ENCODE data around the gene SPIRE1.

Gene SPIRE1

DNA sequence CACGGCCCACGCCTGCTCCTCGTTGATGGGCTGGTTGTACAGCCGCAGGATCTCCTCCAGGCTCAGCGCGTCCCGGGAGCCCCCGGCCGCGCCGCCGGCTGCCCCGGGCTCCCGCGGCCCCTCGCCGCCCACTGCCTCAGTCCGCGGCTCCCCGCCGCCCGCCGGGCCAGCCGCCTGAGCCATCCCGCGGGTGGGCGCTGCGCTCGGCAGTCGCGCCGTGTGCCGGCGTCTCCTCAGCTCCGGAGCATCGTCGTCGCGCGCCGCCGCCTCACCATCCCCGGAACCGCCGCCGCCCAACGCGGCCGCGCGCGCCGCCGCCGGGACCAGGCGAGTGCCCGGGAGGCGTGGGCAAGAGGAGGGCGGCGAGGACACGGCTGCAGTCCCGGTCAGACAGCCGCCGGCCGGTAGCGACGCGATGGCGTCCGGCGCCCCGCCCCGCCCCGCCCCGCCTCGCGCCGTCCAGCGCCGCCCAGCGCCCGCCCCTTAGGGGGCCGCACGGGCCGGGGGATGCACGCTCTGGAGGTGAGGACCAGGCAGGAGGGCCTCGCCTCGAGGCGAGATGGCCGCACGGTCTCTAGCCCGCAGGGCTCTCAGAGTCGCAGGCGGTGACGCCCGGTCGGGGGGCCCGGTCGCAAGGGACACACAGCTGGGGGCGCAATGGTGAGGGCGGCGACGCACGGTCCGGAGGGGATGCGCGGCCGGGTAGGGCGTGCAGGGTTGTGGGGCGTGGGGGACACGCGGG, at the start of gene SPIRE1:
SPIRE1 (minus strand) TSS at position 424 of the 742 bp plus-strand sequence; CDS start at position 183, 241 bp downstream.
- DNase-seq, result peak in 1 of 2 donors; percentile 58

DNA sequence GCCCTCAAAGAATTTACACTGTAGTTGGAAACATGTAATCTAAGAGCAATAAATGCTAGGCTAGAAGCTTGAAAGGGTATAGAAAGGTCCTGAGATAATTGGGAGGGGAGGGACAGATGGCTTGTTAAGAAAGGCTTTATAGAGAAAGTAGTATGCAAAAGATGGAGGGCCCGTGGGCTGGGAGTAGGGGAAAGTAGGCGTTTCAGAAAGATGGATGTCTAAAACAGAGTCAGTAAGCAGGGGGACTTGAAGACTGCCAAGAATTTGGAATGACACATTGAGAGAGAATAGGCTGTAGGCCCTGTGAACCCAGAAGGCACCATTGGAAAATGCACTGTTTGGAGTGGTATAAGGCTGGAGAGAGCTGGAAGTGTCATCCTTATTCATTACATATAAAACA, 45.8 kb upstream of the SPIRE1 start:
- DNase-seq, result no peak

DNA sequence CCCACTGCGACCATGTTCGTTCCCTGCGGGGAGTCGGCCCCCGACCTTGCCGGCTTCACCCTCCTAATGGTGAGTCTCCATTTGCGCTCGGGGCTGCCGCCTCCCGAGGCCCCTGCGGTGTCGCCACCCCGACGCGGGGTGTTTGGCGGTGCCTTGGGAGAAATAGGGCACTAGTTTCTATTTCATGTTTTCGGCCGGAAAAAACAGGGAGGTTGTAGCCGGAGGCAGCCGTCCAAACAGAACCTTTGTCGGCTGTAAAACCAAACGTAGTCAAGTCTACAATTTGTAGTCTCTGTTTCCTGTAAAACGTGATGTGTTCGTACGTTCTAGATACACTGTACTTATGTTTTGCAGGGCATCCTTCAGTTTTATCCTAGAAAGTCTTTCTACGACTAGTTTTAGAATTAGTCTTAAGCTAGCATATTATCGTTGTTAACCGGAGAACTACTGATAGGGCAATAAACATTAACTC, 45.2 kb upstream of the SPIRE1 start:
- DNase-seq, result no peak

- DNase-seq, result peak; percentile 74 to 99
Measured at GRCh38 chr18:12702221-12703095, 44.6 kb upstream of the SPIRE1 start, which contains the start of the genes CEP76 and PSMG2. TSS of gene CEP76 (minus strand) at chr18:12702723. CDS start at chr18:12702548, 175 bp downstream. TSS of gene PSMG2 (plus strand) at chr18:12703042. CDS start at chr18:12703108, 66 bp downstream.

- no peak for DNase-seq
Measured at GRCh38 chr18:12701161-12701560, 43.3 kb upstream of the SPIRE1 start.

DNA sequence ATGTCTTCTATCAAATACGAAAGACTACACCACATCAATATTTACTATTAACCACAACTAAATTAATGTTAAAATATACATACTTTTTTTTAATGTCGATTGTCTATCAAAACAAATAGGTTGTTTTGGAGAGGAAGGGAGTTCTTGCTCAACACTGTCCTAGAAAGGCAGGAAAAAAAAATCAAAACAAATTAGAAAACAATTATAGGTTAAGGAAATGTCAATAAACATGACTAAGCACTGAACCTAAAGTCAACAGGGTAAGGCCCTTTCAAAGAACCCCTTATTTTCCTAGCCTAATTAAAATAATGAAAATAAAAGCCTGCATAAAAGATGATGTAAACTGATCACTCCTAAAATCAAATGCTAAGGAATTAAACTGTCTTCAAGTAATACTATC, 41.8 kb upstream of the SPIRE1 start:
- DNase-seq, result no peak

DNA sequence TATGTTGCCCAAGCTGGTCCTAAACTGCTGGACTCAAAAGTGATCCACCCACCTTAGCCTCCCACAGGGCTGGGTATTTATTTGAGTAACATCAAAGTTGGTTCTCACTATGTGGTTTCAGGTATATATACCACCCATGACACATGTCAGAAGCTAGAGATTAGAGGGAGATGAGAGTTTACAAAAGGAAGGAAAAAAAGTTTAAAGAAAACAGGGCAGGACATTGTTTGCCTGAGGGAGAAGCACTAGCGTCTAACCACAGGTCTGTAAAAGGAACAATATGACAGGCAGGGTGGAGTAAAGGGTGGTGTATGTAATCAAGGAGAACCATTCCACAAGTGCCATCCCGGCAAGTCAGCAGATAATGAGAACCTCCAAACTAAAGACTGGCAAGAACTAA, 36.1 kb upstream of the SPIRE1 start:
- no peak for DNase-seq

DNA sequence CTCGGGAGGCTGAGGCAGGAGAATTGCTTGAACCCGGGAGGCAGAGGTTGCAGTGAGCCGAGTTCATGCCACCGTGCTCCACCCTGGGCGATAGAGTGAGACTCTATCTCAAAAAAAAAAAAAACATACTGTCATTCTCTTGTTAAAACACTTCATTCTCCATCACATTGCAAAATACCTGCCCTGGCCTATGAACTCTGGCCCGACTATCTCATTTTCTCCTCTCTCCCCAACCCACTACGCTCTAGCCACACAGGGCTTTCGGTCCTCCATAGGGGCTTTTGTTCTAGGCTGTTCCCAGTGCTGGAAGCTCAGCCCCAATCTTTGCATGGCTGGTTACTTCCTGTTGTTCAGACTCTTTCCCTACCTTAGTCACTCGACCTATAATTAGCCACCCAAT, 34.3 kb upstream of the SPIRE1 start:
- no peak for DNase-seq

DNA sequence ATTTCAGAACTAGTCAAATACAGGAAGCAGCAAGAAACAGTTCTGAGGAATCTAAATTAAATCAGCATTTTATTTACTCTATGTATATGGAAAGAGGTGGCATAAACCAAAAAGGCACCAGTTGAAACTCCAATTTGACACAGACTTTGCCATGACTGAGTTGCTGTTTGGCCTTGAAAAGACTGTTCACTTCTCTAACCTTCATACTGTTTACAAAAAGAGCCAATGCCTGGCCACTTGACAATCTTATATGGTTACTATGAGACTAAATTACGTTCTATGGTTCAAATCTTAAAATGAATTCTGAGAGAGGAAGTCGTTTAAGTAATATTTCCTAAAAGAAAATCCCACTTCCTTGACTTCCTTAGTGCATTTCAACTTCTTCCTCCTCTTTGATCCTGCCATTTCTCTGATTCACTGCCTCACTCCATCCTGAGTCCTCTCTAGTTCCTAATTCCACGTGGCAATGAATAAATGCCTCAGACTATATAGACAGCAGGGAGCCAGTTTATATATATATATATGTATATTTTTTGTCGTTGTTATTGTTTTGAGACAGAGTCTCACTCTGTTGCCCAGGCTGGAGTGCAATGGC, 31.4 kb upstream of the SPIRE1 start:
- DNase-seq, result no peak

DNA sequence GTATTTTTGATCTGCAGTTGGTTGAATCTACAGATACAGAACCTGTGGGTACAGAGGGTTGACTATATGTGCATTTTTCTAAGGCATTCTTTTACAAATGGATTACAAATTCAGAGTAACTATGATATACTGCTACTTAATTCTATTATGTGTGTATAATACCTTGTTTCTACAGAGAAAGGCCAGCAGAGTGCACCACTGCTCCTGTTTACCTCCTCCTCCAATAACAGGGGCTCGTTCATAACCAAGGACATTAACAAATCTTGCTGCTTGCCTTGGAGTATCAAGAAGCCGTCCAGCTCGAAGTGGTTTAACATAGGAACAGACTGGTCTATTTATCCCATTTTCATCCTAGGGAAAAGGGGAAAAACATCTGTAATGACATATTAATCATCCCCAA, 28.2 kb upstream of the SPIRE1 start:
- no peak for DNase-seq

GRCh38 chr18:12679183-12679786, 21.4 kb upstream of the SPIRE1 start:
- DNase-seq, result peak in 1 of 2 donors; percentile 40

DNA sequence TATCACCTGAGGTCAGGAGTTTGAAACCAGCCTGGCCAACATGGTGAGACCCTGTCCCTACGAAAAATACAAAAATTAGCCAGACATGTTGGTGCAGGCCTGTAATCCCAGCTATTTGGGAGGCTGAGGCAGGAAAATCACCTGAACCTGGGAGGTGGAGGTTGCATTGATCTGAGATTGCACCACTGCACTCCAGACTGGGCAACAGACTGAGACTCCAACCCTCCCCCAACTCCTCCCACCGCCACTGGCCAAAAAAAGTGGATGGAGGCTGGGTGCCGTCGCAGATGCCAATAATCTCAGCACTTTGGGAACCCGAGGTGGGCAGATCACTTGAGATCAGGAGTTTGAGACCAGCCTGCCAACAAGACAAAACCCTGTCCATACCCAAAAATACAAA, 10.1 kb upstream of the SPIRE1 start:
- DNase-seq, result no peak

DNA sequence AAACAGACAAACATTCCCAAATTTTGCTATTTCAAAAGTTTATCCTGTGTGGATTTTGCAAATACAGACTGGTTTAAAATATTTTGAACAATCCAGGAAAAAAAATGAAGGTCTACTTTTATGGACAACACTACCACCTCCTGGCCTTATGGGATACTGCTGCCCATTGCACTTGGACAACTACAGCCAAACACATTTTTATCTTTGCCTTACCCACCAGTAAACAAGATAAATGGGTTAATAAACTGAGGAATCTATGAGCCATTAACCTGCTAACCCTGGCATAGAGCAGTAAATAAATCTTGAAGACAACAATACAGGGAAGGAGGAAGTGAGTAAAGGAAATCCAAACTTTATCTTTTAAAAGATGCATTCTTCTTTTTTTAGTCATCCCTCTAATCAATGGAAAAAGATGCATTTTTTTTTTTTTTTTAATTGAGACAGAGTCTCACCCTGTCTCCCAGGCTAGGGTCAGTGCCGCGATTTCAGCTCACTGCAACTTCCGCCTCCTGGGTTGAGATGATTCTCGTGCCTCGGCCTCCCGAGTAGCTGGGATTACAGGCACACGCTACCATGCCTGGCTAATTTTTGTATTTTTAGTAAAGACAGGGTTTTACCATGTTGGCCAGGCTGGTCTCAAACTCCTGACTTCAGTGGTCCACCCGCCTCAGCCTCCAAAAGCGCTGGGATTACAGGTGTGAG, 2.1 kb upstream of the SPIRE1 start:
- peak in 1 of 2 donors; percentile 21 for DNase-seq

DNA sequence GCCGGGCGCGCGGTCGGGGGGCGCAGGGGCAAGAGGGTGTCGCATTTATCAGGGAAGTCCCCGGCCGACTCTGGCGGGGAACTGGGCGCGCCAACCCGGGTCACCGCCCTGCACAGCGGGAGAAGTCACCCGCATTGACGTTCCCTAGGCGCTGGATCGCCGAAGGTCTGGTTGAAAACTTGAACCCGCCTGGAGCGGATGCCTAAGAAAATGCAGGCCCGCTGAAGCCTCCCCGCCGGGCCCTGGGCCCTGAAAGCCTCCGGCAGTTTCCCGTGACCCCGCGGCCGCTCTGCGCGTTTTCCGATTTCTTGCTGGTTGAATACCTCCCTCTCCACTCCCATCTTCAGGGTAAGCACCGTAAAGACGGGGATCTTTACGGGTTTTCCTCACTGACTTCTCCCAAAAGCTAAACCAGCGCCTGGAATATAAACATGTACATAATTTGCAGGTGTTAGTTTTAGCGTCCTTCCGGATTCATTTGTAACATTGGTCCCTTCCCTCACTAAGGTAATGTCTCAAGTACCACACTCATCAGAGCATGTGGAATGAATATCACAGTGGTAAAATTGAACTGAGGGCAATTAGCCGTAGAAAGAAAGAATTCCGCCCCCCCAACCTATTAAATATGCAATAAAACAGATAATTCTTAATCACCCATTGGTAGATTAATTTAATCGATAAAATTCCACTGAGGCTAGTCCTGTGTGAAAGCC, 675 bp upstream of the SPIRE1 start:
- DNase-seq, result peak in 1 of 2 donors; percentile 58

DNA sequence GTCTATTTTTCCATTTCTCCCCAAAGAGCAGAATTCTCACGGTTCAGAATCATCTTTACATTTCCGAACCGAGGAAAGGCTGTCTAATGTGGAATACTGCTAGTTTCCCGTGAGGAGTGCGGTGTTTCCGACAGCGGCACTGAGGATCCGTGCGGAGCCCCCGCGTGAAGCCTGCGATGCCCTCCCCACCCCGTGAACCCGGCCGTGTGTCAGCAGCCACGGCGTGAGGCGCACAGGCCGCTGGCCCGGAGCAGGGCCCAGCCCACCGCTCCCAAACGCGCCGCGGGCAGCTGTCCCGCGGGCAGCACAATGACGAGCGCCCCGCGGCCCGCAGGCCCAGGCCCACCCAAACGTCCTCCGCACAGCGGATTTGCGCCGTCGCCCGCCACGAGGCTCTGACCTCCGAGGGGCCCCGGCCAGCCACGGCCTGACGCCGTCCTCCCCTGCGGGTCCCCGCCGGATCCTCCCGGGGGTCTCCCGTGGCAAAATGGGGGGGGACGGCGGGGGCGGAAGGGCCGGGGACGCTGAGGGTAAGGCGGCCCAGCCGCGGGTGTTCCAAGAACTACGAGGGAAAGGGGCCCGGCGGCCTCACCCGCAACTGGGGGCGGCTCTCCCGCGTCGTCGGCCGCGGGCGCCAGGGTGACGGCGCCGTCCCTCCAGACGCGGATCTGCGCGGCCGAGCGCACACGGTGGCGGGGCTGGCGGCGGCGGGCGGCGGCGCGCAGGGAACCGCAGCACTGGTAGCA, 796 bp downstream of the SPIRE1 start:
- DNase-seq, result peak in 1 of 2 donors; percentile 28

DNA sequence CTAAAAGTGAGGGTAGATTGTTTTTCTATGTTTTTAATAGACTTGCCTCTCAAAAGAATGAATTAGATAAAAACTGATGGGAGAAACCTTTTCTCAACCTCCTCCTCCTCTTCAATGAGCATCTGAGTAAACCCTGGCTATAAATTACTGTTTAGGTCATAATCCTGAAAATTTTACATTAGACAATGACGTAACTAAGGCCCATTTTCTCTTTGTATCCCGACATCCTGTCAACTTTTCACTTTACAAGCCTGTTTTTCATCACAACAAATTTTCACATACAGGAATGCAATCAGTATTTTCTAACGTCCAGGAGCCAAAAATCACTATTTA, 1.3 kb downstream of the SPIRE1 start:
- no peak for DNase-seq

DNA sequence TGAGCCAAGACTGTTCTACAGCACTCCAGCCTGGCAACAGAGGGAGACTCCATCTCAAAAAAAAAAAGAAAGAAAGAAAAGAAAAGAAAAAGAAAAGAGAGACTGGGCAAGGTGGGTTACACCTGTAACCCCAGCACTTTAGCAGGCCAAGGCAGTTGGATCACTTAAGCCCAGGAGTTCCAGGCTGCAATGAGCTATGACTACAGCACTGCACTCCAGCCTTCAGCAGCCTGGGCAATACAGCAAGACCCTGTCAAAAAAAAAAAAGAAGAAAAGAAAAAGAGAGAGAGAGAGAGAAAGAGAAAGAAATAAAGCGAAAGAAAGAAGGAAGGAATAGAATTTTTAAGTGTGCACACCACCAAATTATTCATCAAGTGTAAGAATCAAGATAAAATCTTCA, 2.9 kb downstream of the SPIRE1 start:
- DNase-seq, result no peak

DNA sequence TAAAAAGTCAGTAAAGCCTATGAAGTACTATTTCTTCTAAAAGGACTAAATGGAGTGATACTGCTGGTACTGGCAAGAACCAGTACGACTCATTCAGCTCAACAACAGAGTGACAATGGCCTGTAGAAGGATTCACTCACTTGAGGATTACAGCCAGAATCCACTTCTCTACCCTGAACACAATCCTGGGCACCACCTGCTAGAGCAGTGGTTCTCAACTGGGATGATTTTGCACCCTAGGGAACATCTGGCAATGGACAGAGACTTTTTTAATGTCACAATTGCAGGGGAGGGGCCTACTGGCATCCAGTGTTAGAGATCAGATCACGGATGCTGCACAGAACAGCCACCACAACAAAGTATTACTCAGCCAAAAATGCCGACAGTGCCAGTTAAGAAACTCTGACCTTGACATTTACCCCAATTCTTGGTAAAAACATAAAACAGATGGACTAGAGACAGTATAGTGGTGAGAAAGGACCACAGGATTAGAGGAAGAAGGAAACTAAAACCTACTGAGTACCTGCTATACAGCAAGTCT, 5.0 kb downstream of the SPIRE1 start:
- no peak for DNase-seq

DNA sequence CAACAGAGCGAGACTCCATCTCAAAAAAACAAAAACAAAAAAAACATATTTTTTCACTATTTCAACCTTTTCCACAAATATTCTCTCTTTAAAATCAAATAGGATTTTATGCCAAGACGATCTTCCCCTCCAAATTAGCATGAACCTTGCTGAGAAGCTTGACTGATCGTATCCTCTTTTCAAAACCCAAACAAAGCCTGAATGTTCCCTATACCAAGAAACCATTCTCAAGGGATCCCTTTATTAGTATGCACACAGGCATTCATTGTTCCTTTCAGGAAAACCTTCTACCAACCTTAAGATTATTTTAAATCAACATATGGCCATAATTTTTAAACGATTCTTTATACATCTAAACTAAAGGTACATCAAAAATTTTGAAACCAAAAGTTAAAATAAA, 6.3 kb downstream of the SPIRE1 start:
- DNase-seq, result no peak

DNA sequence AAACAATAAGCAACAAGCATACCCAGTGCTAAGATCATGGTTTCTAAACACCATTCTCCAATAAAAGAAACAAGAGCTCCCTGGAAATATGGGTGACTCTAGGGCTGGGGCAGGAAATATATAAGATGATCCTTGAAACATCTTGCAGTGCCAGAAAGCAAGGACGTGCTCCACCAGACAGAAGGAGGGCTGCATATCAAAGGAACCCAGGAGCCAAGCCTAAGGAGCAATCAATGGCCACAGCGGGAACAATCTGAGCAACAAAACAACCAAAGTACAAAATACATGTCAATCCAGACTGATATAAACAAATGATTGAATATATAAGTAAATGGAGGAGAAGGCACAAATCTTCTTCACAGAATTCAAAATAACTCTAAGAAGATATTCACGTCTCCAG, 10.1 kb downstream of the SPIRE1 start:
- no peak for DNase-seq

- DNase-seq, result no peak
Measured at GRCh38 chr18:12645751-12646203, 12.1 kb downstream of the SPIRE1 start.

Data from bone marrow (tissue), 2 donors.